CD4-positive, CD25-positive, alpha-beta regulatory T cell (primary cell): Measurements from ENCODE around the gene DYSF. TPM values are rescaled to one million over a fixed set of nuclear protein-coding genes. Genes with fewer than 3 reads are reported as not detected.

ENCODE experiments used
- ATAC-seq, 2 donors: fragments of 150-1000 bp; cut with Tn5 transposase; one replicate each; pipeline ENCODE4 v1.10.0; 2021; ENCODE audit warnings: low read depth in 2 of 2, moderate number of reproducible peaks in 2 of 2, moderate library complexity in 1 of 2
- DNase-seq, 3 donors: peaks; one replicate each; pipeline versions ENCODE4 v3.0.0 to v3.0.0-alpha.2; 2012 to 2022; ENCODE audit warnings: mixed read lengths in 1 of 3
- H3K27ac ChIP-seq: one replicate; pipeline ENCODE4 v1.7.0; 2013; ENCODE audit warnings: mild to moderate bottlenecking, low read length; ENCODE audit not compliant: insufficient read depth, poor library complexity, severe bottlenecking
- H3K27me3 ChIP-seq: one replicate; pipeline ENCODE4 v1.7.0; 2013; ENCODE audit warnings: low read length; ENCODE audit not compliant: control insufficient read depth, insufficient read depth
- H3K36me3 ChIP-seq: one replicate; pipeline ENCODE4 v1.7.0; 2013; ENCODE audit warnings: mild to moderate bottlenecking, low read length, moderate library complexity; ENCODE audit not compliant: control insufficient read depth, insufficient read depth
- H3K4me1 ChIP-seq: 2 replicates; pipeline ENCODE4 v1.7.0; 2013; ENCODE audit warnings: mild to moderate bottlenecking, low read length; ENCODE audit not compliant: insufficient read depth, control insufficient read depth, poor library complexity, severe bottlenecking
- H3K4me3 ChIP-seq: one replicate; pipeline ENCODE4 v1.7.0; 2013; ENCODE audit warnings: low read depth, mild to moderate bottlenecking, low read length, moderate library complexity
- H3K9me3 ChIP-seq, 2 experiments: 1 replicate in 1 of 2; 2 replicates in 1 of 2; pipeline ENCODE4 v1.7.0; 2013; ENCODE audit warnings: low read length in 2 of 2, mild to moderate bottlenecking in 1 of 2, moderate library complexity in 1 of 2; ENCODE audit not compliant: control insufficient read depth in 2 of 2
- H3K27ac Mint-ChIP-seq, 3 donors: one replicate each; pipeline ENCODE4 v1.8.0; 2020 to 2022; ENCODE audit warnings: mild to moderate bottlenecking in 3 of 3, mixed read lengths in 3 of 3, moderate library complexity in 2 of 3
- H3K27me3 Mint-ChIP-seq: one replicate; pipeline ENCODE4 v1.8.0; 2022; ENCODE audit warnings: mild to moderate bottlenecking, mixed read lengths
- H3K36me3 Mint-ChIP-seq: one replicate; pipeline ENCODE4 v1.8.0; 2020; ENCODE audit warnings: mixed read lengths
- H3K4me1 Mint-ChIP-seq, 4 donors: one replicate each; pipeline ENCODE4 v1.8.0; 2020 to 2022; ENCODE audit warnings: mixed read lengths in 4 of 4, mild to moderate bottlenecking in 1 of 4
- H3K4me3 Mint-ChIP-seq, 4 donors: one replicate each; pipeline ENCODE4 v1.8.0; 2020 to 2022; ENCODE audit warnings: mild to moderate bottlenecking in 4 of 4, mixed read lengths in 4 of 4, moderate library complexity in 3 of 4
- H3K9me3 Mint-ChIP-seq, 7 donors: one replicate each; pipeline ENCODE4 v1.8.0; 2020 to 2022; ENCODE audit warnings: mixed read lengths in 7 of 7, mild to moderate bottlenecking in 3 of 7, moderate library complexity in 2 of 7
- polyA plus RNA-seq, 4 donors: library from polyadenylated mRNA; unstranded; fragments of 300-500 nt; fragmentation: Illumina TruSeq; gene quantifications; one replicate each; pipeline ENCODE4 v1.2.3, GENCODE V29; 2021
- total RNA-seq: library from RNA; stranded (reverse); gene quantifications from one replicate; pipeline ENCODE4 v1.2.3, GENCODE V29; 2022

DYSF gene
- total and polyA plus RNA-seq, 5 donors from 2014 or later: 0.10 to 0.13 TPM; not detected in 3

- Histone ChIP-seq H3K9me3 (peaks cover 0 to 2% of the 10 kb centered on the region in 2 experiments), H3K27me3 (no peaks in the 10 kb centered on the region), H3K4me1 (no peaks in the 10 kb centered on the region), H3K36me3 (no peaks in the 10 kb centered on the region), H3K4me3 (no peak overlapping the region), H3K27ac (no peak overlapping the region)
- H3K4me3 Mint-ChIP-seq: no peak overlapping the region
- DNase-seq (no peak), ATAC-seq (no peak)
- H3K27ac Mint-ChIP-seq: no peak overlapping the region
- no peaks in the 10 kb centered on the region for H3K4me1 Mint-ChIP-seq
- H3K36me3 Mint-ChIP-seq: no peaks in the 10 kb centered on the region
- H3K9me3 Mint-ChIP-seq: peaks cover 0 to 4% (median 2%) of the 10 kb centered on the region in 7 donors
- H3K27me3 Mint-ChIP-seq: no peaks in the 10 kb centered on the region
Measured at GRCh38 chr2:71727562-71727961, 274.2 kb downstream of the DYSF start.

GRCh38 chr2:71728036-71728435, 274.7 kb downstream of the DYSF start:
- Mint-ChIP-seq H3K36me3 (no peaks in the 10 kb centered on the region), H3K27ac (no peak overlapping the region), H3K4me3 (no peak overlapping the region), H3K9me3 (peaks cover 0 to 4% (median 2%) of the 10 kb centered on the region in 7 donors), H3K27me3 (no peaks in the 10 kb centered on the region), H3K4me1 (no peaks in the 10 kb centered on the region)
- H3K36me3 ChIP-seq: no peaks in the 10 kb centered on the region
- DNase-seq (no peak), ATAC-seq (no peak)
- H3K9me3 ChIP-seq: peaks cover 0 to 2% of the 10 kb centered on the region in 2 experiments
- H3K4me1 ChIP-seq: no peaks in the 10 kb centered on the region
- H3K27me3 ChIP-seq: no peaks in the 10 kb centered on the region
- H3K27ac ChIP-seq: no peak overlapping the region
- no peak overlapping the region for H3K4me3 ChIP-seq

DNA sequence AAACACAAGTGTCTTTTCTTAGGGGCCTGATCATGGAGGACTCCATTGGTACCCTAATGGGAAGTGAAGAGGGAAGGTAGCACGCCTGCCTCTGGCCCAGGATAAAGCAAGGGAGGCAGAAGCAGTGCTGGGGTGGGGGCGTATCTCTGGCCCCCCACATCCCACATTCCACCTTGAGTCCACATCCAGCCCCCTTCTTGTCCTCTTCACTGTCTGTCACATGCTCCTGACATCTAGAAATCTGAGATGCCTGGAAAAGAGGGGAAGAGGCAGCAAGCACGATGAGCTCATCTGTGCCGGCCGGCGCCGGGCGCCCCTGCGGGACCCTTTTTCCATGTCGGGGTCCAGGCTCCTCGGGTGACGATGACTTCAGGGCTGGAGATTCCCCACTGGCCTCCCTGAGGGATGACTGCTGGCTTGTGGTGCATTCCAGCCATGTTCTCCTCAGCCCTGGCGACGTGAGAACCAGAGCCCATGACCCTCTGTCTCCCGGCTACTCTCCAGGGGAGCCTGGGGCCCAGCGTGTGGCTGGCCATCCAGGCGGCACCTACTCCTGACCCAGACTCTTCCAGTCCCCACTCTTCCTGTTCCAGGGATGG, 277.5 kb downstream of the DYSF start:
- Histone ChIP-seq H3K4me1 (no peaks in the 10 kb centered on the region), H3K27me3 (no peaks in the 10 kb centered on the region), H3K27ac (no peak overlapping the region), H3K36me3 (no peaks in the 10 kb centered on the region), H3K4me3 (no peak overlapping the region), H3K9me3 (no peaks in the 10 kb centered on the region)
- no peaks in the 10 kb centered on the region for H3K36me3 Mint-ChIP-seq
- H3K4me1 Mint-ChIP-seq: no peaks in the 10 kb centered on the region
- no peak overlapping the region for H3K27ac Mint-ChIP-seq
- peaks cover 0 to 6% (median 0%) of the 10 kb centered on the region in 7 donors for H3K9me3 Mint-ChIP-seq
- ATAC-seq: no peak
- H3K27me3 Mint-ChIP-seq: no peaks in the 10 kb centered on the region
- DNase-seq: no peak
- H3K4me3 Mint-ChIP-seq: no peak overlapping the region

- Mint-ChIP-seq H3K4me3 (no peak overlapping the region), H3K27ac (no peak overlapping the region), H3K36me3 (no peaks in the 10 kb centered on the region), H3K9me3 (peaks cover 0 to 6% (median 0%) of the 10 kb centered on the region in 7 donors), H3K4me1 (no peaks in the 10 kb centered on the region), H3K27me3 (no peaks in the 10 kb centered on the region)
- Histone ChIP-seq H3K4me3 (no peak overlapping the region), H3K27me3 (no peaks in the 10 kb centered on the region), H3K4me1 (no peaks in the 10 kb centered on the region), H3K36me3 (no peaks in the 10 kb centered on the region), H3K9me3 (no peaks in the 10 kb centered on the region), H3K27ac (no peak overlapping the region)
- ATAC-seq (no peak), DNase-seq (no peak)
Measured at GRCh38 chr2:71734620-71735019, 281.3 kb downstream of the DYSF start.

DNA sequence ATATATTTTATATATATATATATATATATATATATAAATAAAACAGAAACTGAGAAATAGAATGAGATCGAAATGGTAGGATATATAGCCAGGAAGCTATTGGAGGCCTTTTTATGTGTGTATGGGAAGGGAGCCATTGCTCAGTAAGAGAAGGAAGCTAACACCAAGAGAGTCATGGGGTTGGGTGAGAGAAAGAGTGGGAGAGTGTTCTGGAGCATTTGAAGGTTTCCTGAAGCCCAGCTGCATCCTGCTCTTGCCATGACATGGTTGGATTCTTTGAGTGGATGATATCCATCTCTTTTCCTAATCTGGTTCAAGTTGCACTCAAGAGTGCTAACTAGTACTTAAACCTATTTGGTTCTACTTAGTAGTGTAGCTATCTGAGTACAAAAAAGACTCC, 282.3 kb downstream of the DYSF start:
- Mint-ChIP-seq H3K4me1 (no peaks in the 10 kb centered on the region), H3K4me3 (no peak overlapping the region)
- no peak for ATAC-seq

More for the DNA sequence above, 282.3 kb downstream of the DYSF start:
- Histone ChIP-seq H3K36me3 (no peaks in the 10 kb centered on the region), H3K4me3 (no peak overlapping the region), H3K27ac (no peak overlapping the region), H3K27me3 (no peaks in the 10 kb centered on the region), H3K9me3 (no peaks in the 10 kb centered on the region), H3K4me1 (no peaks in the 10 kb centered on the region)
- H3K27me3 Mint-ChIP-seq: no peaks in the 10 kb centered on the region
- H3K9me3 Mint-ChIP-seq: peaks cover 0 to 6% (median 5%) of the 10 kb centered on the region in 7 donors
- no peak for DNase-seq
- H3K27ac Mint-ChIP-seq: no peak overlapping the region
- no peaks in the 10 kb centered on the region for H3K36me3 Mint-ChIP-seq

Other genes with a start within 250 kb of the DYSF start
- gene PAIP2B, start 226.5 kb upstream of the DYSF start, total RNA-seq: 2.9 TPM
- 1 to 10 TPM; 2.1 to 2.9 (median 2.4) TPM for gene PAIP2B, start 226.5 kb upstream of the DYSF start, polyA plus RNA-seq
- gene ZNF638, start 121.8 kb upstream of the DYSF start, total RNA-seq: 119 TPM
- 10 to 100 TPM; 32.6 to 47.2 (median 36.1) TPM for gene ZNF638, start 121.8 kb upstream of the DYSF start, polyA plus RNA-seq